ENCODE data around the gene FOXP1. TPM values are rescaled to one million over a fixed set of nuclear protein-coding genes. Genes with fewer than 3 reads are reported as not detected.

FOXP1 gene
- total RNA-seq, 1 donor from 2014 or later, result 107 TPM

DNA sequence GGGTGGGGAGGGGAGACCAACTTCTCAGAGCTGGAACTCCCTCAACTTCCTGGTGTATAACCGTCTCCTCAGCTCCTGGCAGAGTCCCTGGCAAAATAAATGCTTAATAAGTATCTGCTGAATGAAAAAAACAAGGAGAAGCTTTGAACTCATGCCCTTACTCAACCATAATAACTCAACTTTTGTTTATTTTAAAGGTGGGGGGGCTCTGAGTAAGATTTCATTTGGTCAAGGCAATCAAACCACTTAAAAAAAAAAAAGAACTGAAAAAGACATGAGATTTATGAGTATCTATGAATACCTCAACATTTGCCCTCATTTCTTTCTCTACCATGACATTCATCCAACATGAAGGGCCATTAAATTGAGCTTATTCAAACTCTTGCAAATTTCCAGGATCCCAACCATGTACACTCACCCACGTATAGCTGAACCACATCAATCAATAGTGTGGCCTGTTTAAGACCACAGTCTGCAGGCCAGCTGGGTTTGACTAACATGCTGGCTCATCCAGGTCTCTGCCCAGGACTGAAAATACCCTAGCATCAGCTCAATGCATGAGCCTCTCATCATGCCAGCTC, 157.9 kb downstream of the FOXP1 start:
- H3K27me3 Mint-ChIP-seq (ENCODE audit: low read depth, unreplicated experiment), result no peaks in the 10 kb centered on the region
- no peak overlapping the region for H3K9ac ChIP-seq (ENCODE audit: low read length)
- peak overlapping the region; percentile 5 for H3K27ac ChIP-seq (ENCODE audit: low read depth, low read length)
- no peak for TF ChIP-seq EZH2 (IDR thresholded peaks at IDR 0.05; ENCODE audit: insufficient read depth, low read length)
- TF ChIP-seq, protein P1, sequence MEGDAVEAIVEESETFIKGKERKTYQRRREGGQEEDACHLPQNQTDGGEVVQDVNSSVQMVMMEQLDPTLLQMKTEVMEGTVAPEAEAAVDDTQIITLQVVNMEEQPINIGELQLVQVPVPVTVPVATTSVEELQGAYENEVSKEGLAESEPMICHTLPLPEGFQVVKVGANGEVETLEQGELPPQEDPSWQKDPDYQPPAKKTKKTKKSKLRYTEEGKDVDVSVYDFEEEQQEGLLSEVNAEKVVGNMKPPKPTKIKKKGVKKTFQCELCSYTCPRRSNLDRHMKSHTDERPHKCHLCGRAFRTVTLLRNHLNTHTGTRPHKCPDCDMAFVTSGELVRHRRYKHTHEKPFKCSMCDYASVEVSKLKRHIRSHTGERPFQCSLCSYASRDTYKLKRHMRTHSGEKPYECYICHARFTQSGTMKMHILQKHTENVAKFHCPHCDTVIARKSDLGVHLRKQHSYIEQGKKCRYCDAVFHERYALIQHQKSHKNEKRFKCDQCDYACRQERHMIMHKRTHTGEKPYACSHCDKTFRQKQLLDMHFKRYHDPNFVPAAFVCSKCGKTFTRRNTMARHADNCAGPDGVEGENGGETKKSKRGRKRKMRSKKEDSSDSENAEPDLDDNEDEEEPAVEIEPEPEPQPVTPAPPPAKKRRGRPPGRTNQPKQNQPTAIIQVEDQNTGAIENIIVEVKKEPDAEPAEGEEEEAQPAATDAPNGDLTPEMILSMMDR (IDR thresholded peaks at IDR 0.05; ENCODE audit: insufficient read depth, low read depth, low read length), result no peak
- H3K4me3 ChIP-seq (ENCODE audit: insufficient read depth, low read depth, low read length), result no peak overlapping the region
- peaks cover 73% of the 10 kb centered on the region for H4K20me1 ChIP-seq (ENCODE audit: insufficient read depth, low read length)
- no peaks in the 10 kb centered on the region for H3K36me3 ChIP-seq (ENCODE audit: insufficient read depth, low read length)
- peak overlapping the region; percentile 50 for H3K27ac Mint-ChIP-seq (ENCODE audit: unreplicated experiment)
- H3K79me2 ChIP-seq (ENCODE audit: insufficient read depth, low read length), result peaks cover 77% of the 10 kb centered on the region
- no peaks in the 10 kb centered on the region for H3K9me3 ChIP-seq (ENCODE audit: insufficient read depth, low read depth, low read length)
- H3K36me3 Mint-ChIP-seq (ENCODE audit: low read depth, unreplicated experiment), result peaks cover 18% of the 10 kb centered on the region
- no peaks in the 10 kb centered on the region for H3K9me3 Mint-ChIP-seq (ENCODE audit: unreplicated experiment)
- H3K4me2 ChIP-seq (ENCODE audit: low read length), result peak overlapping the region; percentile 15
- no peak overlapping the region for H2AFZ ChIP-seq (ENCODE audit: low read depth, low read length)
- H3K4me1 Mint-ChIP-seq (ENCODE audit: low read depth, unreplicated experiment), result peaks cover 57% of the 10 kb centered on the region
- FAIRE-seq (peak; percentile 50), DNase-seq (ENCODE audit: low read depth) (peak; percentile 100)
- peaks cover 41% of the 10 kb centered on the region for H3K4me1 ChIP-seq (ENCODE audit: insufficient read depth, low read length)
- H3K27me3 ChIP-seq (ENCODE audit: insufficient read depth, low read length), result no peaks in the 10 kb centered on the region
- no peak overlapping the region for H3K4me3 Mint-ChIP-seq (ENCODE audit: unreplicated experiment)

DNA sequence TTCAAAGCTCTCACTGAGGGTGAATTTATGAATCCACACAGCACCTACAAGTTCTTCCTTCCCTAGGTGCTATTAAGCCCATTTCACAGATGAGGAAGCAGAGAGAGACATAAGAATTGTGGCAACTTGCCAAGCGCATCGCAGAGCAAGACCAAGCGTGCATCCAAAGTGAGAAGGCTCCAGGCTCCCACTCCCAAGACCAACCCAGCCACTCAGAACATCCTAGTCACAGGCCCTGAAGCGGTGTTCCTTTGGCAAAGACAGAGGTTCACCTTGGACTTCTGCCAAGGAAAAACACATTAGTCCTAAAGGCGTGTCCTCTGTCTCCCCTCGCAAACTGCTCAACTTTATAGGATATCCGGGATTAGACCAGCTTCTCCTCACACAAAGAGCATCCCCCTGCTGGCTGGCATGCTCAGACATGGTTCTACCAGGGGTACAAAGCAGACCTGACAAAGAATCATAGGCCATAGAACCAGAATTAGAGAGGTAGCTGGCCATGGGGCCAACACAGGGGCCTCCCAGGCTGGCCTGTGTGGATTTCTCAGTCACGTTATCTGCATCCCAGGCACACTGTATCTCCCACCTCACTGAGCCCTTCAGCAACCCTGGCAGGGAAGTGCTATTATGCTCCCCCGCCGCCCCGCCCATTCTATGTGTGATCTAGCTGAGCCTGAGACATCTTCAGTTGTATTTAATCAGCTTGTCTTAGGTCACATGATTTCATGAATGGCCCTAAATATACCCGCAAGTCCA, 160.2 kb downstream of the FOXP1 start:
- Mint-ChIP-seq H3K4me3 (ENCODE audit: unreplicated experiment) (no peak overlapping the region), H3K27me3 (ENCODE audit: low read depth, unreplicated experiment) (no peaks in the 10 kb centered on the region), H3K9me3 (ENCODE audit: unreplicated experiment) (no peaks in the 10 kb centered on the region), H3K36me3 (ENCODE audit: low read depth, unreplicated experiment) (peaks cover 15% of the 10 kb centered on the region), H3K27ac (ENCODE audit: unreplicated experiment) (no peak overlapping the region), H3K4me1 (ENCODE audit: low read depth, unreplicated experiment) (peaks cover 38% of the 10 kb centered on the region)
- H3K79me2 ChIP-seq (ENCODE audit: insufficient read depth, low read length), result peaks cover 77% of the 10 kb centered on the region
- no peak overlapping the region for H3K4me2 ChIP-seq (ENCODE audit: low read length)
- H3K4me1 ChIP-seq (ENCODE audit: insufficient read depth, low read length), result peaks cover 28% of the 10 kb centered on the region
- no peaks in the 10 kb centered on the region for H3K9me3 ChIP-seq (ENCODE audit: insufficient read depth, low read depth, low read length)
- no peak overlapping the region for H3K9ac ChIP-seq (ENCODE audit: low read length)
- FAIRE-seq (no peak), DNase-seq (ENCODE audit: low read depth) (peak; percentile 51)
- H3K36me3 ChIP-seq (ENCODE audit: insufficient read depth, low read length), result no peaks in the 10 kb centered on the region
- no peak for TF ChIP-seq EZH2 (IDR thresholded peaks at IDR 0.05; ENCODE audit: insufficient read depth, low read length)
- TF ChIP-seq, protein P1 (IDR thresholded peaks at IDR 0.05; ENCODE audit: insufficient read depth, low read depth, low read length), result no peak
- H3K27me3 ChIP-seq (ENCODE audit: insufficient read depth, low read length), result no peaks in the 10 kb centered on the region
- H4K20me1 ChIP-seq (ENCODE audit: insufficient read depth, low read length), result peaks cover 78% of the 10 kb centered on the region
- H3K27ac ChIP-seq (ENCODE audit: low read depth, low read length), result no peak overlapping the region
- H3K4me3 ChIP-seq (ENCODE audit: insufficient read depth, low read depth, low read length), result no peak overlapping the region
- H2AFZ ChIP-seq (ENCODE audit: low read depth, low read length), result no peak overlapping the region

Measured in astrocyte (in vitro differentiated cells and primary cell).